Astrocyte of the cerebellum (primary cell): ENCODE measurements around the gene MESD.

Source experiments
- DNase-seq: peaks from one replicate; pipeline ENCODE4 v3.0.0-alpha.2; 2011; ENCODE audit warnings: low read depth
- H3K4me3 ChIP-seq: 2 replicates; pipeline ENCODE4 v1.5.1; 2011; ENCODE audit warnings: mild to moderate bottlenecking, low read depth, low read length, moderate library complexity
- CTCF ChIP-seq: IDR thresholded peaks from 2 replicates; pipeline ENCODE4 v1.5.1; 2012; ENCODE audit warnings: low read length, low read depth, moderate library complexity, mild to moderate bottlenecking; ENCODE audit errors: missing control alignments
- in situ Hi-C: cut with HindIII; loops from 2 replicates; pipeline ENCODE4 v1.10.0; 2017; ENCODE audit warnings: low sequenced_read_pairs

Gene MESD

DNA sequence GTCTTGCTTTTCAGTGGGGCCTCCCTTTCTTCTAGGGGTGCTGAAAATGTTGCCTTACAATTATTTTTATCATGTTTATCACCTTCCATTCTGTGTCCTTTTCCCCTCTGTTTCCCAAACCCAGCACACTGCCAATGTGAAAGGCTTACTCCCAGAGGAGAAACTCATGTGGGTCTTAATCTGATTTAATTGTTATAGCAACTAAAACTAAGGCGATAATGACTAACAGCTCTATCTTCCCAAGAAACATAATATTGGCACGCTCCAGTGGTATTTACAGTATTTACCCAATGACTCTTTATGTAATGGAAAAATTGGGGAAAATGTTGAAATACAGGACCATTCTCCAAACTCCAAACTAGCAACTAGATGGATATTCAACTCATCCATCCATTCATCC lies 58.4 kb downstream of the MESD start:
- in situ Hi-C loops = no loop called here
- no peak for TF ChIP-seq CTCF
- no peak overlapping the region for H3K4me3 ChIP-seq
- DNase-seq = no peak

GRCh38 chr15:80929689-80930088 lies 59.9 kb downstream of the MESD start:
- TF ChIP-seq CTCF = no peak

DNA sequence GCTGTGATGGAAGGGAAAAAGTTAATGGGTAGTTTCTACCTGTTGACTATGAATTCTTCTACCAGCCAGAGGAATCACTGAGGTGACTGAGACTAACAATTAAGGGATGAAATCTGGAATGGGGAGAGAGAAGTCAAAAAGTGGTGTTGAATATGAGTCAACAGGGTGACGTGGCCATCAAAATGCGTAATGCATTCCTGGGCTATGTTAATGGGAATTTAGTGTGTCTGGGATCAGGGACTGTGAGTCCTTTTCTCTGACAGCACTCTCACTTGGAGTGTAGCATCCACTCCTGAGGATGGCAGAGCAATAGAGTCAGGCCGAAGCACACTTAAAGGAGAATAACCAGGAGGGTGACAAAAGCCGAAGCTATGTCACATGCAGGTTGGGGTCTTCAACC lies 60.4 kb downstream of the MESD start:
- DNase-seq = peak; percentile 36
- H3K4me3 ChIP-seq = no peak overlapping the region
- no peak for TF ChIP-seq CTCF
- in situ Hi-C loops = no loop called here

More at GRCh38 chr15:80929689-80930088, 59.9 kb downstream of the MESD start:
- in situ Hi-C loops = no loop called here
- no peak overlapping the region for H3K4me3 ChIP-seq
- no peak for DNase-seq

DNA sequence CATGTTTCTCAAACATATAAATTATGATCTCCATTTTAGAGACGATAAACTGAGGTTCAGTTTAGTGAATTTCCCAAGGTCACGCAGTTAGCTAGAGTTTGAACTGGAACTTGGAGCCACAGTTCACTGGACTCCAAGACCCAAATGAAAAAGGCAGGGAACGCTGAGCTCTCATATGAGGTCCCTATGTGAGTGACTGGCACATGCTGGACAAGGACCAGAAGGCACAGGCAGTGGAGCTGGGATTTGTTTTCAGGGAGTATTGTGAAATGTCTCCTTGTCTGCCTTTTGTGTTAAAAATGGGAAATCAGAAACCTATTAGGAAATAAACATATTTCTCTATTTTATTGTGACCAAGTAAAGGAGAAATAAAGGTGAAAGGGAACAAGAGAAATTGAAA lies 63.5 kb downstream of the MESD start:
- TF ChIP-seq CTCF = no peak
- in situ Hi-C loops = no loop called here
- no peak overlapping the region for H3K4me3 ChIP-seq
- no peak for DNase-seq

DNA sequence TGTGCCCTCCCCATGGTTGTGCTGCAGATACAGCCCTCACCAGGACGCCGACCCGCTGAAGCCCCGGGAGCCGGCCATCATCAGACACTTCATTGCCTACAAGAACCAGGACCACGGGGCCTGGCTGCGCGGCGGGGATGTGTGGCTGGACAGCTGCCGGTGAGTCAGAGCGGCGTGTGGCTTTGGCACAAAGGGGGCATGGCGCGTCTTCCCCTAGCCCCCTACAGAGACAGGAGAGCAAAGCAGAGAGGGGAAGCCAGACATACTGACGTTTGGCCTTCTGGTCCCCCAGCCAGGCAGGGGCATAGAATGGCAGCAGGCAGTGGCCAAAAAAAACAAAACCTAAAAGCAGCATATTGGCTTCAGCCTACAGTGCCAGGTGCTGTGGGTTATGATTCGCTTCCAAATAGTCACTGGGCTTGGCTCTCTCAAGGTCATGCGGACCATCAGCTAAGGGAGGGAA lies 64.0 kb downstream of the MESD start:
- in situ Hi-C loops = no loop called here
- no peak for TF ChIP-seq CTCF
- DNase-seq = peak; percentile 63

DNA sequence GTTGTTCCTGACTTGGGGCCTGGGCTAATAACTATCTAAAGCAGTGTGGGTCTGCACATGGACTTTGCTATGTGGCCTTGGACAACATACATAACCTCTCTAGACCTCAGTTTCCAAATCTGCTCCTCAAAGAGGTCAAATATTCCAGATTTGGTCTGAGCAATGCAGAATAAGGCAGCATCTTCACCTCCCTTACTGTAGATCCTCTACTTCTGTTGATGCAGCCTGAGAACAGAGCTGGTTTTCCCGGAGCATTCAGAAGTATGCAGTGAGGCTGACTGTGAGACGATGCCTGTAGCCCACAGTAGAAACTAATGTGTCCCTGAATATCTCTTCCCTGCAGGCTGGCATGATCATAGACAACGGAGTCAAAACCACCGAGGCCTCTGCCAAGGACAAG lies 65.3 kb downstream of the MESD start:
- no peak for DNase-seq
- H3K4me3 ChIP-seq = no peak overlapping the region
- no peak for TF ChIP-seq CTCF
- in situ Hi-C loops = no loop called here

More for the DNA sequence above, 64.0 kb downstream of the MESD start:
- H3K4me3 ChIP-seq = no peak overlapping the region

GRCh38 chr15:80923668-80924067 lies 66.0 kb downstream of the MESD start:
- in situ Hi-C loops = no loop called here
- no peak overlapping the region for H3K4me3 ChIP-seq
- no peak for DNase-seq
- TF ChIP-seq CTCF = no peak
